ENCODE measurements around the gene TMCO4.

The TMCO4 gene

GRCh38 chr1:19769211-19769932 lies 30.3 kb downstream of the TMCO4 start:
- H3K27me3 ChIP-seq, result peaks cover 0 to 5% (median 0%) of the 10 kb centered on the region in 11 experiments; a peak in 1 of 22 replicates
- no peaks in the 10 kb centered on the region for H3K9me3 ChIP-seq (replicated peaks in 1 of 11)
- no peak overlapping the region for H3K4me3 ChIP-seq
- peak overlapping the region; percentile 51 to 91 (median 72) for H3K4me2 ChIP-seq
- H3K4me1 ChIP-seq, result peaks cover 30 to 73% (median 65%) of the 10 kb centered on the region in 10 experiments
- H3K27ac ChIP-seq, result peak overlapping the region in 2 of 11 experiments; percentile 46 to 67; a peak in 5 of 22 replicates
- peaks cover 0 to 19% (median 0%) of the 10 kb centered on the region in 11 experiments; a peak in 3 of 22 replicates for H4K20me1 ChIP-seq
- no peak for TF ChIP-seq Cebpa-rat (IDR thresholded peaks at IDR 0.05)
- peak overlapping the region in 3 of 11 experiments; percentile 34 to 60 (median 40); a peak in 6 of 22 replicates for H3K9ac ChIP-seq
- peaks cover 0 to 7% (median 0%) of the 10 kb centered on the region in 11 experiments; a peak in 2 of 22 replicates for H3K36me3 ChIP-seq

- peaks cover 0 to 19% (median 0%) of the 10 kb centered on the region in 11 experiments; a peak in 3 of 22 replicates for H4K20me1 ChIP-seq
- H3K36me3 ChIP-seq, result peaks cover 0 to 7% (median 0%) of the 10 kb centered on the region in 11 experiments; a peak in 2 of 22 replicates
- H3K4me2 ChIP-seq, result peak overlapping the region; percentile 51 to 91 (median 72); a peak in 21 of 22 replicates
- no peak for TF ChIP-seq Cebpa-rat (IDR thresholded peaks at IDR 0.05)
- H3K27ac ChIP-seq, result no peak overlapping the region; a peak in 1 of 22 replicates
- H3K9me3 ChIP-seq (replicated peaks in 1 of 11), result no peaks in the 10 kb centered on the region
- H3K9ac ChIP-seq, result peak overlapping the region in 3 of 11 experiments; percentile 19 to 40 (median 34); a peak in 5 of 22 replicates
- H3K4me3 ChIP-seq, result no peak overlapping the region
- peaks cover 0 to 5% (median 0%) of the 10 kb centered on the region in 11 experiments; a peak in 1 of 22 replicates for H3K27me3 ChIP-seq
- peaks cover 30 to 65% (median 59%) of the 10 kb centered on the region in 10 experiments for H3K4me1 ChIP-seq
Observed at GRCh38 chr1:19768353-19769210, 31.1 kb downstream of the TMCO4 start.

- H3K27ac ChIP-seq, result no peak overlapping the region
- H3K36me3 ChIP-seq, result peaks cover 0 to 7% (median 0%) of the 10 kb centered on the region in 11 experiments; a peak in 2 of 22 replicates
- peak overlapping the region in 7 of 11 experiments; percentile 9 to 71 (median 33); a peak in 10 of 22 replicates for H3K4me2 ChIP-seq
- peaks cover 27 to 42% (median 37%) of the 10 kb centered on the region in 10 experiments for H3K4me1 ChIP-seq
- TF ChIP-seq Cebpa-rat (IDR thresholded peaks at IDR 0.05), result no peak
- H3K9ac ChIP-seq, result no peak overlapping the region
- no peaks in the 10 kb centered on the region for H3K9me3 ChIP-seq (replicated peaks in 1 of 11)
- no peaks in the 10 kb centered on the region for H3K27me3 ChIP-seq
- peaks cover 0 to 10% (median 0%) of the 10 kb centered on the region in 11 experiments; a peak in 3 of 22 replicates for H4K20me1 ChIP-seq
- H3K4me3 ChIP-seq, result no peak overlapping the region
Observed at GRCh38 chr1:19765623-19766022, 34.1 kb downstream of the TMCO4 start.

- no peak for TF ChIP-seq Cebpa-rat (IDR thresholded peaks at IDR 0.05)
- H3K27ac ChIP-seq, result no peak overlapping the region
- H3K4me1 ChIP-seq, result peaks cover 19 to 36% (median 29%) of the 10 kb centered on the region in 10 experiments
- peak overlapping the region in 2 of 11 experiments; percentile 52 to 58; a peak in 1 of 22 replicates for H3K4me2 ChIP-seq
- peaks cover 0 to 10% (median 0%) of the 10 kb centered on the region in 11 experiments; a peak in 4 of 22 replicates for H4K20me1 ChIP-seq
- H3K27me3 ChIP-seq, result no peaks in the 10 kb centered on the region
- peaks cover 0 to 7% (median 0%) of the 10 kb centered on the region in 11 experiments; a peak in 2 of 22 replicates for H3K36me3 ChIP-seq
- no peak overlapping the region for H3K9ac ChIP-seq
- H3K9me3 ChIP-seq (replicated peaks in 1 of 11), result no peaks in the 10 kb centered on the region
- H3K4me3 ChIP-seq, result no peak overlapping the region
Observed at GRCh38 chr1:19764848-19765247, 34.9 kb downstream of the TMCO4 start.

- H3K27ac ChIP-seq, result no peak overlapping the region
- H3K27me3 ChIP-seq, result no peaks in the 10 kb centered on the region
- H3K9me3 ChIP-seq (replicated peaks in 1 of 11), result 0 out of 22 replicates have a peak, but pooled peaks cover 0 to 2% (median 0%) of the 10 kb centered on the region in 11 experiments
Observed at GRCh38 chr1:19762175-19762779, 37.4 kb downstream of the TMCO4 start.

GRCh38 chr1:19759740-19760089 lies 40.0 kb downstream of the TMCO4 start:
- TF ChIP-seq Cebpa-rat (IDR thresholded peaks at IDR 0.05), result no peak
- Histone ChIP-seq H3K36me3 (peaks cover 0 to 17% (median 10%) of the 10 kb centered on the region in 11 experiments; a peak in 13 of 22 replicates), H3K27ac (no peak overlapping the region), H3K4me3 (no peak overlapping the region), H3K4me1 (peaks cover 0 to 53% (median 27%) of the 10 kb centered on the region in 10 experiments; a peak in 15 of 20 replicates), H3K9ac (no peak overlapping the region), H4K20me1 (peaks cover 0 to 14% (median 0%) of the 10 kb centered on the region in 11 experiments; a peak in 4 of 22 replicates), H3K27me3 (no peaks in the 10 kb centered on the region), H3K9me3 (replicated peaks in 1 of 11) (0 out of 22 replicates have a peak, but pooled peaks cover 0 to 5% (median 0%) of the 10 kb centered on the region in 11 experiments), H3K4me2 (peak overlapping the region in 6 of 11 experiments; percentile 61 to 85 (median 78); a peak in 6 of 22 replicates)

More at GRCh38 chr1:19762175-19762779, 37.4 kb downstream of the TMCO4 start:
- Histone ChIP-seq H3K4me3 (no peak overlapping the region), H3K9ac (no peak overlapping the region), H4K20me1 (peaks cover 0 to 14% (median 0%) of the 10 kb centered on the region in 11 experiments; a peak in 5 of 22 replicates), H3K4me2 (0 out of 22 replicates have a peak overlapping the region, but pooled peaks of 1 of the 11 experiments have one; percentile 12), H3K4me1 (peaks cover 16 to 39% (median 29%) of the 10 kb centered on the region in 10 experiments), H3K36me3 (peaks cover 0 to 7% (median 0%) of the 10 kb centered on the region in 11 experiments; a peak in 2 of 22 replicates)
- no peak for TF ChIP-seq Cebpa-rat (IDR thresholded peaks at IDR 0.05)

GRCh38 chr1:19758227-19758830 lies 41.4 kb downstream of the TMCO4 start:
- Histone ChIP-seq H3K9ac (no peak overlapping the region; a peak in 1 of 22 replicates), H3K36me3 (peaks cover 8 to 31% (median 23%) of the 10 kb centered on the region in 11 experiments; a peak in 15 of 22 replicates), H4K20me1 (peaks cover 0 to 14% (median 0%) of the 10 kb centered on the region in 11 experiments; a peak in 4 of 22 replicates), H3K4me2 (peak overlapping the region in 9 of 11 experiments; percentile 7 to 85 (median 68); a peak in 17 of 22 replicates), H3K27ac (no peak overlapping the region), H3K4me1 (peaks cover 0 to 58% (median 27%) of the 10 kb centered on the region in 10 experiments; a peak in 14 of 20 replicates), H3K27me3 (no peaks in the 10 kb centered on the region), H3K4me3 (no peak overlapping the region), H3K9me3 (replicated peaks in 1 of 11) (0 out of 22 replicates have a peak, but pooled peaks cover 0 to 5% (median 0%) of the 10 kb centered on the region in 11 experiments)
- TF ChIP-seq Cebpa-rat (IDR thresholded peaks at IDR 0.05), result no peak
